PC-9 (cell line): ENCODE data around the gene CSN3.

Experiments
- EZH2 ChIP-seq: fragments of 200-600 bp; sonication (generic); IDR thresholded peaks from 2 replicates; pipeline ENCODE4 v1.8.0; 2017; ENCODE audit warnings: antibody characterized with exemption, low read depth
- TF ChIP-seq, protein P1 (sequence below): fragments of 200-600 bp; sonication (generic); conservative IDR thresholded peaks from 2 replicates; pipeline ENCODE4 v1.6.1; 2017; ENCODE audit warnings: mixed run types, antibody characterized with exemption, mild to moderate bottlenecking, moderate library complexity

- TF ChIP-seq, protein P1, sequence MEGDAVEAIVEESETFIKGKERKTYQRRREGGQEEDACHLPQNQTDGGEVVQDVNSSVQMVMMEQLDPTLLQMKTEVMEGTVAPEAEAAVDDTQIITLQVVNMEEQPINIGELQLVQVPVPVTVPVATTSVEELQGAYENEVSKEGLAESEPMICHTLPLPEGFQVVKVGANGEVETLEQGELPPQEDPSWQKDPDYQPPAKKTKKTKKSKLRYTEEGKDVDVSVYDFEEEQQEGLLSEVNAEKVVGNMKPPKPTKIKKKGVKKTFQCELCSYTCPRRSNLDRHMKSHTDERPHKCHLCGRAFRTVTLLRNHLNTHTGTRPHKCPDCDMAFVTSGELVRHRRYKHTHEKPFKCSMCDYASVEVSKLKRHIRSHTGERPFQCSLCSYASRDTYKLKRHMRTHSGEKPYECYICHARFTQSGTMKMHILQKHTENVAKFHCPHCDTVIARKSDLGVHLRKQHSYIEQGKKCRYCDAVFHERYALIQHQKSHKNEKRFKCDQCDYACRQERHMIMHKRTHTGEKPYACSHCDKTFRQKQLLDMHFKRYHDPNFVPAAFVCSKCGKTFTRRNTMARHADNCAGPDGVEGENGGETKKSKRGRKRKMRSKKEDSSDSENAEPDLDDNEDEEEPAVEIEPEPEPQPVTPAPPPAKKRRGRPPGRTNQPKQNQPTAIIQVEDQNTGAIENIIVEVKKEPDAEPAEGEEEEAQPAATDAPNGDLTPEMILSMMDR, result no peak
- TF ChIP-seq EZH2, result no peak
Measured at GRCh38 chr4:70277121-70277520, 34.7 kb downstream of the CSN3 start.
